GM12892 (cell line): ENCODE results near the gene BCL2A1.

Experiments
- POLR2A ChIP-seq: IDR thresholded peaks from 2 replicates; pipeline ENCODE4 v1.6.1; 2011; ENCODE audit warnings: low read depth, low read length, control low read depth
- TAF1 ChIP-seq: IDR thresholded peaks from 2 replicates; pipeline ENCODE4 v1.6.1; 2011; ENCODE audit warnings: low read depth, mild to moderate bottlenecking, control low read depth, low read length, borderline replicate concordance

- TF ChIP-seq POLR2A (no peak), TAF1 (no peak)
Observed at GRCh38 chr15:79988448-79989117, 17.6 kb upstream of the BCL2A1 start.
